Kidney epithelial cell (primary cell): ENCODE data around the gene SMIM20. TPM values are rescaled to one million over a fixed set of nuclear protein-coding genes. Genes with fewer than 3 reads are reported as not detected.

Source experiments
- DNase-seq: peaks from one replicate; pipeline ENCODE4 v3.0.0-alpha.2; 2010; ENCODE audit warnings: low read depth
- H3K27me3 ChIP-seq: 2 replicates; pipeline ENCODE4 v1.6.0; 2011; ENCODE audit warnings: low read length; ENCODE audit not compliant: control insufficient read depth, insufficient read depth
- H3K36me3 ChIP-seq: 2 replicates; pipeline ENCODE4 v1.5.1; 2011; ENCODE audit warnings: low read length; ENCODE audit not compliant: control insufficient read depth, insufficient read depth
- H3K4me3 ChIP-seq: 2 replicates; pipeline ENCODE4 v1.5.1; 2011; ENCODE audit warnings: low read depth, mild to moderate bottlenecking, control low read depth, low read length
- CTCF ChIP-seq: IDR thresholded peaks from 2 replicates; pipeline ENCODE4 v1.5.1; 2011; ENCODE audit warnings: mild to moderate bottlenecking, moderate library complexity, low read length, control low read depth, inconsistent platforms; ENCODE audit not compliant: insufficient read depth, poor library complexity, severe bottlenecking
- total RNA-seq: library from RNA; depleted of rRNA; stranded (reverse); fragments of >200 nt; gene quantifications from 2 replicates; pipeline ENCODE4 v1.2.3, GENCODE V29; 2015

SMIM20 gene
- total RNA-seq, 1 donor from 2014 or later, result 50.0 TPM

DNA sequence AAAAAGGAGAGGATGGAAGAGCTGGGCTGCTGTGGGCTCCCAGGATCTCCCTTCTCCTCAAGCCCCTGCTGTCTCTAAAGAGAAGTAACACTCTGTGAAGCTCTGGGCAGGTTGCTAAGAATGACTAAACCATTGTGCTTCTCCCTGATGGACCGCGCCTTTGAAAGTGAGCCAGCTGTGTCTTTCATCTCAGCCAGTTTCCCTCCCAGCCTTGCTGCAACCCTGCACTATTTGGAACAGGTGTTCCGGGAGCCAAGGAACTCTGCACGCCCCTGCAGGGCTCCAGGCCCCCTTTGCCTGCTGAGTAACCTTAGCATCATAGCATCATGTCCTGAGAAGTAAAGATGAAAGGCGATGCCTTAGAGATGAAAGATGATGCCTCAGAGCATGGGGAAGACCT lies 39.7 kb downstream of the SMIM20 start:
- no peak for DNase-seq
- no peak overlapping the region for H3K4me3 ChIP-seq
- no peak for TF ChIP-seq CTCF

GRCh38 chr4:25954293-25954904 lies 40.4 kb downstream of the SMIM20 start:
- DNase-seq, result no peak
- no peak for TF ChIP-seq CTCF
- Histone ChIP-seq H3K36me3 (no peaks in the 10 kb centered on the region), H3K27me3 (no peaks in the 10 kb centered on the region), H3K4me3 (no peak overlapping the region)

More for the DNA sequence above, 39.7 kb downstream of the SMIM20 start:
- no peaks in the 10 kb centered on the region for H3K27me3 ChIP-seq
- no peaks in the 10 kb centered on the region for H3K36me3 ChIP-seq

DNA sequence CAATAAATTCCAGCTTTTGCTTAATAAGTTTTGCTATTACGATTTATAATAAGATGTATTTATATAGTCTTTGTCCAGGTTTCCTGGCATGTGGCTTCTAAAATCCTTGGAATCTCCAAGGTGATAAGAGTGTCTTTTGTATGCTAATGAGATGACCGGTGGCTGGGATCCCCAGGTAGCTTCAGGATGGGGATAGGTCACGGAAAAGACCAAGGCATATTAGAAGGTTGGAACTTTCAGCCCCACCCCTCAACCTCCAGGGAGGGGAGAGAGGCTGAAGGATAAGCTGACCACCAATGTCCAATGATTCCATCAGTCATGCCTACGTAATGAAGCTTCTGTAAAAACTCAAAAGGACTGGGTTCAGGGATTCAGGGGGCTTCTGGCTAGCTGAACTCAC lies 41.7 kb downstream of the SMIM20 start:
- no peak for TF ChIP-seq CTCF
- Histone ChIP-seq H3K27me3 (no peaks in the 10 kb centered on the region), H3K36me3 (no peaks in the 10 kb centered on the region), H3K4me3 (no peak overlapping the region)
- DNase-seq, result no peak

GRCh38 chr4:25956260-25956659 lies 42.2 kb downstream of the SMIM20 start:
- no peak for TF ChIP-seq CTCF
- H3K36me3 ChIP-seq, result no peaks in the 10 kb centered on the region
- no peak for DNase-seq
- no peak overlapping the region for H3K4me3 ChIP-seq
- H3K27me3 ChIP-seq, result no peaks in the 10 kb centered on the region

DNA sequence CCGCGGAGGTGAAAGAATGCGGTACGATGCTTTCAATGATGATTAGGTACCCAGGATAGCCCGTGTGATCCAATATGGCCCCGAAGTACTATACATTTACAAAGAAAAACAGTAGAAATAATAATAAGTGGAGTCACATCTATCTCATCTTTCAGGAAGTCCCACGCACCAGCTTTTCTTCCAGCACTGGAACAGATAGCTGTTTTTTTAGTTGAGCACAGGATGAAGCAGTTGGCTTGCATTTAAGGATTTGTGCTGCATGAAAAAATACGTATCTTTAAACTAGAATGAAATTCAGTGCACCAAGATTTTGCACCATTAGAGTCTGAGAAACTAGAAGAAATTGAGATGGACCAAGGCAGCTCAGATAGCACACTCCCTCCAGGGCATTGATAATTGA lies 44.1 kb downstream of the SMIM20 start:
- Histone ChIP-seq H3K27me3 (no peaks in the 10 kb centered on the region), H3K4me3 (no peak overlapping the region), H3K36me3 (no peaks in the 10 kb centered on the region)
- TF ChIP-seq CTCF, result no peak
- no peak for DNase-seq

DNA sequence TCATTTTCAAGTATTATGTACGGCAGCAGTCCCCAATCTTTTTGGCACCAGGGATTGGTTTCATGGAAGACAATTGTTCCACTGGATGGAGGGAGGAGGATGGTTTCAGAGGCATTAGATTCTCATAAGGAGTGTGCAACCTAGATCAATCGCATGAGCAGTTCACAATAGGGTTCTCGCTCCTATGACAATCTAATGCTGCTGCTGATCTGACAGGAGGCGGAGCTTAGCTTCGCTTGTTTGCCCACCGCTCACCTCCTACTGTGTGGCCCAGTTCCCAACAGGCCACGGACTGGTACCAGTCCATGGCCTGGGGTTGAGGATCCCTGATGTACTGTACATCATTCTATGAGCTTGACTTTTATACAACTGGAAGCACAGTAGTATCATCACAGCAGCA lies 48.4 kb downstream of the SMIM20 start:
- no peak for TF ChIP-seq CTCF
- DNase-seq, result no peak
- no peak overlapping the region for H3K4me3 ChIP-seq
- H3K36me3 ChIP-seq, result no peaks in the 10 kb centered on the region
- no peaks in the 10 kb centered on the region for H3K27me3 ChIP-seq
